Bronchial epithelial cell (primary cell): ENCODE measurements around the gene PMPCA. TPM values are rescaled to one million over a fixed set of nuclear protein-coding genes. Genes with fewer than 3 reads are reported as not detected.
"Not testable (repeated sequence)": the region's sequence is repeated elsewhere in the genome, so short reads cannot be mapped to it uniquely, and the experiment has no call there.

Source experiments
- DNase-seq: peaks from one replicate; pipeline ENCODE4 v3.0.0-alpha.2; 2010; ENCODE audit warnings: low read depth
- FAIRE-seq: peaks from 2 replicates; lab custom pipeline; 2011; peaks lifted over from hg19 to GRCh38; lab: Jason Lieb, UNC
- H3K27me3 ChIP-seq: 2 replicates; pipeline ENCODE4 v1.5.1; 2011; ENCODE audit warnings: low read length; ENCODE audit not compliant: control insufficient read depth, insufficient read depth
- H3K36me3 ChIP-seq: 2 replicates; pipeline ENCODE4 v1.5.1; 2011; ENCODE audit warnings: low read length; ENCODE audit not compliant: control insufficient read depth, insufficient read depth
- H3K4me3 ChIP-seq: 2 replicates; pipeline ENCODE4 v1.5.1; 2011; ENCODE audit warnings: mild to moderate bottlenecking, low read depth, low read length, control low read depth
- CTCF ChIP-seq: IDR thresholded peaks from 2 replicates; pipeline ENCODE4 v1.5.1; 2011; ENCODE audit warnings: mild to moderate bottlenecking, moderate library complexity, low read length, control low read depth, inconsistent platforms; ENCODE audit not compliant: insufficient read depth, severe bottlenecking
- total RNA-seq: library from RNA; depleted of rRNA; stranded (reverse); fragments of >200 nt; gene quantifications from 2 replicates; pipeline ENCODE4 v1.2.1, GENCODE V29; 2014

PMPCA gene
- total RNA-seq, 1 donor from 2014 or later: 43.2 TPM

GRCh38 chr9:136403538-136403914 lies 6.9 kb upstream of the PMPCA start:
- Histone ChIP-seq H3K27me3 (no peaks in the 10 kb centered on the region), H3K36me3 (peaks cover 34% of the 10 kb centered on the region), H3K4me3 (no peak overlapping the region)
- FAIRE-seq: no peak
- no peak for TF ChIP-seq CTCF
- no peak for DNase-seq

GRCh38 chr9:136403915-136404800 lies 6.3 kb upstream of the PMPCA start:
- DNase-seq: no peak
- Histone ChIP-seq H3K4me3 (no peak overlapping the region), H3K27me3 (no peaks in the 10 kb centered on the region), H3K36me3 (peaks cover 32% of the 10 kb centered on the region)
- no peak for TF ChIP-seq CTCF
- no peak for FAIRE-seq

- no peak overlapping the region for H3K4me3 ChIP-seq
- no peaks in the 10 kb centered on the region for H3K27me3 ChIP-seq
- TF ChIP-seq CTCF: no peak
- DNase-seq (no peak), FAIRE-seq (no peak)
- H3K36me3 ChIP-seq: peaks cover 32% of the 10 kb centered on the region
Observed at GRCh38 chr9:136404801-136405136, 5.7 kb upstream of the PMPCA start.

- DNase-seq (no peak), FAIRE-seq (no peak)
- H3K27me3 ChIP-seq: no peaks in the 10 kb centered on the region
- TF ChIP-seq CTCF: no peak
- peaks cover 32% of the 10 kb centered on the region for H3K36me3 ChIP-seq
- no peak overlapping the region for H3K4me3 ChIP-seq
Observed at GRCh38 chr9:136405481-136405880, 5.0 kb upstream of the PMPCA start.

- FAIRE-seq, H3K27me3 ChIP-seq, DNase-seq, H3K4me3 ChIP-seq: not testable (repeated sequence)
- peaks cover 32% of the 10 kb centered on the region for H3K36me3 ChIP-seq
Observed at GRCh38 chr9:136405904-136406303, 4.6 kb upstream of the PMPCA start.

GRCh38 chr9:136407061-136407460 lies 3.4 kb upstream of the PMPCA start:
- H3K4me3 ChIP-seq, H3K27me3 ChIP-seq, DNase-seq, FAIRE-seq: not testable (repeated sequence)
- H3K36me3 ChIP-seq: peaks cover 32% of the 10 kb centered on the region

GRCh38 chr9:136407911-136408310 lies 2.5 kb upstream of the PMPCA start:
- TF ChIP-seq CTCF: no peak
- FAIRE-seq (no peak), DNase-seq (no peak)
- Histone ChIP-seq H3K36me3 (peaks cover 32% of the 10 kb centered on the region), H3K27me3 (no peaks in the 10 kb centered on the region), H3K4me3 (no peak overlapping the region)
